ENCODE results near the gene ZCWPW1.
A peak's percentile ranks its signal among the peaks of the same experiment; 100 is the strongest.

The ZCWPW1 gene

DNA sequence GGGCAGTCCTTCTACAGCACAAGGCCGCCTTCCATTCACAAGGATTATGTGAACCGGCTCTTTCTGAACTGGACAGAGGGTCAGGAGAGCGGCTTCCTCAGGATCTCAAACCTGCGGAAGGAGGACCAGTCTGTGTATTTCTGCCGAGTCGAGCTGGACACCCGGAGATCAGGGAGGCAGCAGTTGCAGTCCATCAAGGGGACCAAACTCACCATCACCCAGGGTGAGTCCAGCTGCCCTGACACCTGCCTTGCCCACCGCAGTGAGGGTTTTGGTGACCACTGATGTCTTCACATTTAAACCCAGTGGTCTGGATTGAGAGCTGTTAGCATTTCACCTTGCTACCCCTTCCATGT lies 69.7 kb downstream of the ZCWPW1 start:
- Histone ChIP-seq H3K4me1 (ENCODE audit: low read length) (peaks cover 11% of the 10 kb centered on the region), H2AFZ (ENCODE audit: low read depth, low read length) (no peak overlapping the region), H3K9me3 (ENCODE audit: insufficient read depth, low read length) (no peaks in the 10 kb centered on the region), H3K4me2 (ENCODE audit: low read length) (peak overlapping the region; percentile 38), H3K27me3 (ENCODE audit: low read depth, low read length) (no peaks in the 10 kb centered on the region), H3K36me3 (replicated peaks; ENCODE audit: low read depth, low read length) (peaks cover 49% of the 10 kb centered on the region), H3K27ac (ENCODE audit: low read length) (no peak overlapping the region), H3K9ac (ENCODE audit: low read length) (peak overlapping the region; percentile 39; the same call in 1 of the 2 replicates), H3K79me2 (ENCODE audit: low read length) (no peaks in the 10 kb centered on the region), H4K20me1 (ENCODE audit: insufficient read depth, low read length) (no peaks in the 10 kb centered on the region), H3K4me3 (ENCODE audit: low read length) (peak overlapping the region; percentile 25; the same call in 1 of the 2 replicates)
- no peak for TF ChIP-seq EZH2phosphoT487 (IDR thresholded peaks at IDR 0.05; ENCODE audit: low read depth)
- no peak for TF ChIP-seq CTCF (IDR thresholded peaks at IDR 0.05; ENCODE audit: low read depth, low read length)

DNA sequence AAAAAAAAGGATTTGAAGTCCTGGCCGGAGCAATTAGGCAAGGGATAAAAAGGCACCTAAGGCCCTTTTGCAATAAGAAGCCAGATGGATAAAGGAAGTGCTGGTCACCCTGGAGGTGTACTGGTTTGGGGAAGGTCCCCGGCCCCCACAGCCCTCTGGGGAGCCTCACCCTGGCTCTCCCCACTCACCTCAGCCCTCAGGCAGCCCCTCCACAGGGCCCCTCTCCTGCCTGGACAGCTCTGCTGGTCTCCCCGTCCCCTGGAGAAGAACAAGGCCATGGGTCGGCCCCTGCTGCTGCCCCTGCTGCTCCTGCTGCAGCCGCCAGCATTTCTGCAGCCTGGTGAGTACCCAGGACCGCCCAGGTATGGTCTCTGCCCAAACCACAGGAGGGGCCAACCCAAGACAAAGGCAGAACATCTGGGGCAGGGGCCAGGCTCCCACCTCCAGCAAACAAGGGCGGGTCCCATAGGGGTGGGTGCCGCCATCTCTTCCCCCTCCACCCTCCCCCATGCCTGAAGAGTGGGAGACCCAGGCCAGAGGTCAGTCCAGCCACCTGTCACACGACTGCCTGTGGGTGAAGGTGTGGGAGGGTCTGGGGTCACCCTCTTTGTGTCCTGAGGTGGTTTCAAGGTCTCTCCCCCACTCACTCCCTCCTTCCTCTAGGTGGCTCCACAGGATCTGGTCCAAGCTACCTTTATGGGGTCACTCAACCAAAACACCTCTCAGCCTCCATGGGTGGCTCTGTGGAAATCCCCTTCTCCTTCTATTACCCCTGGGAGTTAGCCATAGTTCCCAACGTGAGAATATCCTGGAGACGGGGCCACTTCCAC lies 70.3 kb downstream of the ZCWPW1 start, which contains the start of gene PILRB:
Gene PILRB, plus strand, starts transcription at position 91 of the 830 bp plus-strand sequence. Its CDS starts 186 bp downstream, at position 277.
- H3K4me2 ChIP-seq (ENCODE audit: low read length): peak within 1 kb of the TSS; percentile 38
- no peaks in the 10 kb centered on the region for H3K9me3 ChIP-seq (ENCODE audit: insufficient read depth, low read length)
- H3K27me3 ChIP-seq (ENCODE audit: low read depth, low read length): no peaks in the 10 kb centered on the region
- H3K36me3 ChIP-seq (replicated peaks; ENCODE audit: low read depth, low read length): peaks cover 48% of the 10 kb centered on the region
- peak within 1 kb of the TSS; percentile 39; the same call in 1 of the 2 replicates for H3K9ac ChIP-seq (ENCODE audit: low read length)
- H3K4me3 ChIP-seq (ENCODE audit: low read length): peak within 1 kb of the TSS; percentile 25; the same call in 1 of the 2 replicates
- H3K27ac ChIP-seq (ENCODE audit: low read length): no peak within 1 kb of the TSS
- peaks cover 11% of the 10 kb centered on the region for H3K4me1 ChIP-seq (ENCODE audit: low read length)
- no peaks in the 10 kb centered on the region for H3K79me2 ChIP-seq (ENCODE audit: low read length)
- TF ChIP-seq CTCF (IDR thresholded peaks at IDR 0.05; ENCODE audit: low read depth, low read length) (peak; percentile 43), EZH2phosphoT487 (IDR thresholded peaks at IDR 0.05; ENCODE audit: low read depth) (no peak)
- no peaks in the 10 kb centered on the region for H4K20me1 ChIP-seq (ENCODE audit: insufficient read depth, low read length)
- H2AFZ ChIP-seq (ENCODE audit: low read depth, low read length): no peak within 1 kb of the TSS

- no peak for TF ChIP-seq CTCF (IDR thresholded peaks at IDR 0.05; ENCODE audit: low read depth, low read length)
- no peak for TF ChIP-seq EZH2phosphoT487 (IDR thresholded peaks at IDR 0.05; ENCODE audit: low read depth)
- H3K9me3 ChIP-seq (ENCODE audit: insufficient read depth, low read length): no peaks in the 10 kb centered on the region
- peaks cover 11% of the 10 kb centered on the region for H3K4me1 ChIP-seq (ENCODE audit: low read length)
- H4K20me1 ChIP-seq (ENCODE audit: insufficient read depth, low read length): no peaks in the 10 kb centered on the region
- peaks cover 45% of the 10 kb centered on the region for H3K36me3 ChIP-seq (replicated peaks; ENCODE audit: low read depth, low read length)
- H2AFZ ChIP-seq (ENCODE audit: low read depth, low read length): no peak overlapping the region
- no peak overlapping the region for H3K4me2 ChIP-seq (ENCODE audit: low read length)
- H3K4me3 ChIP-seq (ENCODE audit: low read length): no peak overlapping the region
- no peak overlapping the region for H3K9ac ChIP-seq (ENCODE audit: low read length)
- H3K27ac ChIP-seq (ENCODE audit: low read length): no peak overlapping the region
- no peaks in the 10 kb centered on the region for H3K27me3 ChIP-seq (ENCODE audit: low read depth, low read length)
- no peaks in the 10 kb centered on the region for H3K79me2 ChIP-seq (ENCODE audit: low read length)
These were observed 71.4 kb downstream of the ZCWPW1 start for GRCh38 chr7:100357131-100357561.

GRCh38 chr7:100356416-100357068 lies 72.0 kb downstream of the ZCWPW1 start:
- Histone ChIP-seq H3K27ac (ENCODE audit: low read length) (no peak overlapping the region), H2AFZ (ENCODE audit: low read depth, low read length) (no peak overlapping the region), H3K79me2 (ENCODE audit: low read length) (no peaks in the 10 kb centered on the region), H4K20me1 (ENCODE audit: insufficient read depth, low read length) (no peaks in the 10 kb centered on the region), H3K4me2 (ENCODE audit: low read length) (no peak overlapping the region), H3K27me3 (ENCODE audit: low read depth, low read length) (no peaks in the 10 kb centered on the region), H3K4me1 (ENCODE audit: low read length) (peaks cover 11% of the 10 kb centered on the region), H3K9ac (ENCODE audit: low read length) (no peak overlapping the region), H3K36me3 (replicated peaks; ENCODE audit: low read depth, low read length) (peaks cover 41% of the 10 kb centered on the region), H3K4me3 (ENCODE audit: low read length) (no peak overlapping the region), H3K9me3 (ENCODE audit: insufficient read depth, low read length) (no peaks in the 10 kb centered on the region)
- no peak for TF ChIP-seq CTCF (IDR thresholded peaks at IDR 0.05; ENCODE audit: low read depth, low read length)
- TF ChIP-seq EZH2phosphoT487 (IDR thresholded peaks at IDR 0.05; ENCODE audit: low read depth): no peak
